Type B pancreatic cell (in vitro differentiated cells): ENCODE measurements around the gene VWDE. TPM values are rescaled to one million over a fixed set of nuclear protein-coding genes. Genes with fewer than 3 reads are reported as not detected.
"Not testable (repeated sequence)": the region's sequence is repeated elsewhere in the genome, so short reads cannot be mapped to it uniquely, and the experiment has no call there.

Experiments
- DNase-seq: peaks from one replicate; pipeline ENCODE4 v3.0.0; 2021; ENCODE audit warnings: mixed read lengths; ENCODE audit not compliant: unreplicated experiment; ENCODE audit errors: extremely low spot score
- H3K27ac Mint-ChIP-seq: 2 replicates; pipeline ENCODE4 v1.8.0; 2021; ENCODE audit warnings: mild to moderate bottlenecking, mixed read lengths
- H3K27me3 Mint-ChIP-seq: 2 replicates; pipeline ENCODE4 v1.8.0; 2021; ENCODE audit warnings: mixed read lengths
- H3K36me3 Mint-ChIP-seq: 2 replicates; pipeline ENCODE4 v1.8.0; 2021; ENCODE audit warnings: mixed read lengths
- H3K4me1 Mint-ChIP-seq: one replicate; pipeline ENCODE4 v1.8.0; 2021; ENCODE audit warnings: mixed read lengths; ENCODE audit not compliant: unreplicated experiment
- H3K4me3 Mint-ChIP-seq: 2 replicates; pipeline ENCODE4 v1.8.0; 2021; ENCODE audit warnings: mild to moderate bottlenecking, mixed read lengths
- H3K9me3 Mint-ChIP-seq: 2 replicates; pipeline ENCODE4 v1.8.0; 2021; ENCODE audit warnings: mixed read lengths
- long read RNA-seq: library from polyadenylated mRNA; unstranded; transcript quantifications from one replicate; pipeline ENCODE4 v2.0.0, GENCODE V29; 2020
- total RNA-seq: library from RNA; stranded (reverse); gene quantifications from 2 replicates; pipeline ENCODE4 v1.2.1, GENCODE V29; 2021; ENCODE audit warnings: low replicate concordance
- TF ChIP-seq, protein P1 (sequence below): fragments of 200-600 bp; sonication (generic); conservative IDR thresholded peaks from 2 replicates; pipeline ENCODE4 v1.5.0; 2021; ENCODE audit warnings: antibody characterized with exemption, mild to moderate bottlenecking

VWDE gene
- total RNA-seq: 1.0 and 2.1 TPM in 2 replicates
- long read RNA-seq: 0 reads

DNA sequence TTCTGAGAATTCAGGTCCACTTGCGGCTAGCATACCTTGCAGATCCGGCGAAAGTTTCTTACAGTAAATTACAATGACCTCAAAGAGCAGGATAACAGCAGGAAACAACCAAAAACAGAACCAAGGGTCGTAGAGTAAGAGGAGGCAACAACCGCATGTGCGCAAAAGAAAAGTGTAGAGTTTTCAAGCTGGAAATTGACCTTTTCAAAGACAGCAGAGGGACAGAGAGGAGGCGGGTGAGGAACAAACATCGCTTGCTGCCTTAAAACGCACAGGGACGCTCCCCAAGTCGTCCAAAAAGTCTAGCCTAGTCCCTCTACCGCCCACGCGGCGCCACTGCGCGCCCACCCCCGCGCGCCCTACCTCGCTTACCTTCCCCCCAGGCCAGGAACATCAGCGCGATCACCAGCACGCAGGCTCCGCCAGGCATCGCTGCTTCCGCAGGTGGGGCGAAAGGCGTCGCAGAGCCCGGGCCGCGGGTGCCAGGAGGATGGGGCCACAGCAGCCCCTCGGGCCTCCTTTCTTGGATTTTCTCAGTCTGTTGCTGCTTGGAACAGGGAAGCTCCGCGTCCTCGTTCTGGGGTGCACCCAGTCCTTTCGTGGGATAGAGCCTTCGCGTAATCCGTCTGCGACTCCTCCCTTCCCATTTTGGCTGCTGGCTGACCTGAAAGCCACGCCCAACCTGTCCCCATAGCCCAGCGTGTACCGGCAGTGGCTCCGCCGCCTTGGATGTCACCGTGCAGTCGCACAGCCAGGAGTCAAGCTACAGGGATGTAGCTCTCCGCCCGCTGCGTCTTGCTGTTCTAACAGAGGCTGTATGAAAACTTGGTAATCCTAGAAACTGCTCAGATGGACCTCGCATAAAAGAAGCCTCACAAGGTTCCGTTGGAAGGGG is at the start of gene VWDE:
TSS of gene VWDE (minus strand) at position 579 of the 895 bp plus-strand sequence. CDS start at position 430, 149 bp downstream.
- Mint-ChIP-seq H3K36me3 (peaks cover under 1% of the 10 kb centered on the region), H3K27me3 (peaks cover 48% of the 10 kb centered on the region), H3K4me3 (peak within 1 kb of the TSS; percentile 92), H3K27ac (peak within 1 kb of the TSS; percentile 81), H3K9me3 (peaks cover 4% of the 10 kb centered on the region), H3K4me1 (peaks cover 13% of the 10 kb centered on the region)
- TF ChIP-seq, protein P1, sequence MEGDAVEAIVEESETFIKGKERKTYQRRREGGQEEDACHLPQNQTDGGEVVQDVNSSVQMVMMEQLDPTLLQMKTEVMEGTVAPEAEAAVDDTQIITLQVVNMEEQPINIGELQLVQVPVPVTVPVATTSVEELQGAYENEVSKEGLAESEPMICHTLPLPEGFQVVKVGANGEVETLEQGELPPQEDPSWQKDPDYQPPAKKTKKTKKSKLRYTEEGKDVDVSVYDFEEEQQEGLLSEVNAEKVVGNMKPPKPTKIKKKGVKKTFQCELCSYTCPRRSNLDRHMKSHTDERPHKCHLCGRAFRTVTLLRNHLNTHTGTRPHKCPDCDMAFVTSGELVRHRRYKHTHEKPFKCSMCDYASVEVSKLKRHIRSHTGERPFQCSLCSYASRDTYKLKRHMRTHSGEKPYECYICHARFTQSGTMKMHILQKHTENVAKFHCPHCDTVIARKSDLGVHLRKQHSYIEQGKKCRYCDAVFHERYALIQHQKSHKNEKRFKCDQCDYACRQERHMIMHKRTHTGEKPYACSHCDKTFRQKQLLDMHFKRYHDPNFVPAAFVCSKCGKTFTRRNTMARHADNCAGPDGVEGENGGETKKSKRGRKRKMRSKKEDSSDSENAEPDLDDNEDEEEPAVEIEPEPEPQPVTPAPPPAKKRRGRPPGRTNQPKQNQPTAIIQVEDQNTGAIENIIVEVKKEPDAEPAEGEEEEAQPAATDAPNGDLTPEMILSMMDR: peak; percentile 37
- DNase-seq: peak; percentile 72

DNA sequence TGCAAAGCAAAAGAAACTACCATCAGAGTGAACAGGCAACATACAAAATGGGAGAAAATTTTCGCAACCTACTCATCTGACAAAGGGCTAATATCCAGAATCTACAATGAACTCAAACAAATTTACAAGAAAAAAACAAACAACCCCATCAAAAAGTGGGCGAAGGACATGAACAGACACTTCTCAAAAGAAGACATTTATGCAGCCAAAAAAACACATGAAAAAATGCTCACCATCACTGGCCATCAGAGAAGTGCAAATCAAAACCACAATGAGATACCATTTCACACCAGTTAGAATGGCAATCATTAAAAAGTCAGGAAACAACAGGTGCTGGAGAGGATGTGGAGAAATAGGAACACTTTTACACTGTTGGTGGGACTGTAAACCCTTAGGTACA is 49.5 kb upstream of the VWDE start:
- H3K4me1 Mint-ChIP-seq, H3K27me3 Mint-ChIP-seq, DNase-seq, H3K4me3 Mint-ChIP-seq, H3K27ac Mint-ChIP-seq, H3K36me3 Mint-ChIP-seq, H3K9me3 Mint-ChIP-seq: not testable (repeated sequence)

DNA sequence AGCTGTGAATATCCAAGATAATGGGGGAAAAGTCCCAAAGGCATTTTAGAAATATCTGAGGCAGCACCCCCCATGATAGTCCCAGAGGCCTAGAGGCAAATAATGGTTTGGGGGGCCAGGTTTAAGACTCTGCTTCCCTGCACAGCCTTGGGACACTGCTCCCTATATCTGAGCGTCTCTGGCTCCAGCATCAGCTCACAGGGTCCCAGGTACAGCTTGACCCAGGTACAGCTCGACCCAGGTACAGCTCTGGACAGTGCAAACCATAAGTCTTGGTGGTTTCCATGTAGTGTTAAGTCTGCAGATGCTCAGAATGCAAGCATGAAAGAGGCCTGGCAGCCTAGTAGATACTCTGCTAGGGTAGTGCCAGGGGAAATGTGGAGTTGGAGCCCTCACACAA is 47.0 kb upstream of the VWDE start:
- TF ChIP-seq, protein P1: no peak
- no peak for DNase-seq
- Mint-ChIP-seq H3K4me3 (no peak overlapping the region), H3K9me3 (no peaks in the 10 kb centered on the region), H3K4me1 (no peaks in the 10 kb centered on the region), H3K36me3 (no peaks in the 10 kb centered on the region), H3K27ac (no peak overlapping the region), H3K27me3 (peaks cover 7% of the 10 kb centered on the region)

DNA sequence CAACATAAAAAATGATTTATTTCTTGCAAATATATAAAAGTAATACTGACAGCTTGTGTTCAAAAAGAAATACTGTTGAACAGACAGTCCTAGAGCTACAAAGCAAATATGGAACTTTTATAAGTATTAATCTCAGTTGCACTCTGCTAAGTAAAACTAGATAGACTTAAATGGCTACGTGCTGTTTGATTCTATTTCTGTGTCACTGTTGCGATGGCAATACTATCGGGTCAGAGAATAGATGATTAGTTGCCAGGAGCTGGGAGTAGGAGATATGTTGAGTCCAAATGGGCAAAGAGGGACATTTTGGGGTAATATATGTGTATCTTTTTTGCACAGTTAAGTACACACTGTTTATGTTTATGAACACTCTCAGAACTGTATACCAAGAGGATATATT is 41.1 kb upstream of the VWDE start:
- H3K27ac Mint-ChIP-seq: no peak overlapping the region
- DNase-seq: no peak
- H3K36me3 Mint-ChIP-seq: no peaks in the 10 kb centered on the region
- H3K9me3 Mint-ChIP-seq: no peaks in the 10 kb centered on the region
- TF ChIP-seq, protein P1: no peak
- no peak overlapping the region for H3K4me3 Mint-ChIP-seq
- no peaks in the 10 kb centered on the region for H3K4me1 Mint-ChIP-seq
- peaks cover 4% of the 10 kb centered on the region for H3K27me3 Mint-ChIP-seq

DNA sequence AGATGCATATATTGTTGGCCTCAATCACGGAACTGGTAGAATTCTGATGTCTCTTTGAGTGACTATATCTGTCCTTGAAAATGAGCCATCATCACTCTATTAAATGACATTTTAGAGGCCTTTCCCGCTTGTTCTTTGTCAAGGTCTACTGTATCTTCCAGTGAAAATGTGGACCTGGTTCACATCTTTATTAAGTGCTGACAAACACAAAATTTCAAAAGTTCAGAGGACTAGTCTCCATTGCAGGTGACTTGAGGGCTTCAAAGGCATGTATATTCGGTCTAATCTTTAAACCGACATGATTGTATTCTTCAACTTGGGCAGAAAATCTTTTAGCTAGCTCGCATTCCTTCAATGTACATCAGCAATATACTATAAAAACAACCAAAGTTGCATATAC is 36.6 kb upstream of the VWDE start:
- H3K9me3 Mint-ChIP-seq: no peaks in the 10 kb centered on the region
- no peaks in the 10 kb centered on the region for H3K4me1 Mint-ChIP-seq
- no peaks in the 10 kb centered on the region for H3K36me3 Mint-ChIP-seq
- H3K27ac Mint-ChIP-seq: no peak overlapping the region
- H3K27me3 Mint-ChIP-seq: peaks cover 13% of the 10 kb centered on the region
- no peak overlapping the region for H3K4me3 Mint-ChIP-seq
- TF ChIP-seq, protein P1: no peak
- DNase-seq: no peak

DNA sequence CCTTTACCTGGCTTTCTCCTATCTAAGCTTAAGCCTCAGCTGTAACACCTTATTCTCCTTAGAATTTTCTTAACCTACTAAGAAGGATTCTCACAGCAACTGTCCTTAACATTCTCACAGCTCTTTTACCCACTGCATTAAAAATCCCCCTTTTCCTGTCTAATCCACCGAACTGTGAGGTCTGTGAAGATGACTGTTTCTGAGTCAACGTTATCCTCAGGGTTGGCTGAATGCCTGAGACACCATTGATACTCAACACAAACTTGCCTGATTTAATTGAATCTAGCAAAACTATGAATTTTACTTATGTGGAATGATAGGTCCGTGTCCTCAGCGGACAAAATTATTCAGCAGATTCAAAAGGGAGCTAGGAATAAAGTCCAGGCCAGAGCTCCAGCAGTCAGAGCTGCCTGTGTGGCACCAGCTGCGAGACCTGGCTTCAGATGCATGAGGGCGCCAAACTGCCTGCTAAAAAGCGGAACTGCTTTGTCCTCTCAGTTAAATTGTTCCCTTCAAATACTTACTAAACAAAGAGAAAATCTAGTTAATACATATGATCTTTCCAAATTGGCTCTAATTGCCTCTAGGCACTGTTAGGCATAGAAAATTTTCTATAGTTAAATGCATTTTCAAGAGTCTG is 33.4 kb upstream of the VWDE start:
- Mint-ChIP-seq H3K9me3 (no peaks in the 10 kb centered on the region), H3K4me1 (peaks cover 5% of the 10 kb centered on the region), H3K4me3 (no peak overlapping the region), H3K27ac (no peak overlapping the region), H3K27me3 (peaks cover 16% of the 10 kb centered on the region), H3K36me3 (no peaks in the 10 kb centered on the region)
- TF ChIP-seq, protein P1: no peak
- no peak for DNase-seq
